IMR-90 (cell line): Measurements from ENCODE around the gene TMEM190. TPM values are rescaled to one million over a fixed set of nuclear protein-coding genes. Genes with fewer than 3 reads are reported as not detected.

ENCODE experiments used
- ATAC-seq: fragments of 200-7000 bp; cut with Tn5 transposase; 2 replicates; pipeline ENCODE4 v1.9.1; 2020; ENCODE audit warnings: low read depth, mild to moderate bottlenecking, moderate library complexity
- BruUV-seq: library from RNA; stranded (reverse); fragments of 400-500 nt; replicated peaks from 2 replicates; lab custom pipeline; 2021; lab: Mats Ljungman, UMichigan
- CTCF ChIA-PET: fragments of 300-600 bp; formaldehyde crosslinking; extraction: SDS; loops from one replicate; lab custom pipeline; 2021; ENCODE audit warnings: antibody characterized with exemption; lab: Yijun Ruan, JAX
- POLR2A ChIA-PET: fragments of 300-600 bp; sonication (Branson Sonifier 250); formaldehyde crosslinking; loops from one replicate; lab custom pipeline; 2022; ENCODE audit warnings: antibody characterized with exemption; ENCODE audit not compliant: unreplicated experiment; lab: Charles Lee
- DNase-seq: peaks from one replicate; pipeline ENCODE4 v3.0.0; 2013
- H2AFZ ChIP-seq: replicated peaks from 2 replicates; pipeline ENCODE3; 2013; ENCODE audit warnings: low read length, mild to moderate bottlenecking; ENCODE audit not compliant: poor library complexity
- H2AK5ac ChIP-seq: 2 replicates; pipeline ENCODE4 v1.6.1; 2013; ENCODE audit warnings: low read depth, low read length, inconsistent platforms
- H2AK9ac ChIP-seq: replicated peaks from 2 replicates; pipeline ENCODE3; 2013; ENCODE audit warnings: mild to moderate bottlenecking, low read depth, low read length, moderate library complexity; ENCODE audit not compliant: poor library complexity
- H2BK120ac ChIP-seq: 2 replicates; pipeline ENCODE4 v1.6.1; 2013; ENCODE audit warnings: low read depth, low read length, inconsistent platforms
- H2BK15ac ChIP-seq: 3 replicates; pipeline ENCODE4 v1.6.1; 2013; ENCODE audit warnings: low read depth, low read length, inconsistent platforms
- H2BK20ac ChIP-seq: 2 replicates; pipeline ENCODE4 v1.6.1; 2013; ENCODE audit warnings: low read depth, mild to moderate bottlenecking, inconsistent platforms, low read length, moderate library complexity
- H2BK5ac ChIP-seq: 2 replicates; pipeline ENCODE4 v1.6.1; 2013; ENCODE audit warnings: mild to moderate bottlenecking, low read depth, low read length, inconsistent platforms; ENCODE audit not compliant: poor library complexity, severe bottlenecking
- H3K14ac ChIP-seq: replicated peaks from 2 replicates; pipeline ENCODE4 v1.6.1; 2013; ENCODE audit warnings: low read depth, low read length, inconsistent platforms
- H3K18ac ChIP-seq: 2 replicates; pipeline ENCODE4 v1.6.1; 2013; ENCODE audit warnings: low read depth, low read length, control low read depth
- H3K23ac ChIP-seq: 2 replicates; pipeline ENCODE4 v1.6.1; 2013; ENCODE audit warnings: low read depth, low read length, inconsistent platforms
- H3K27ac ChIP-seq: 2 replicates; pipeline ENCODE4 v1.5.1; 2013; ENCODE audit warnings: mild to moderate bottlenecking, control low read depth, low read length; ENCODE audit not compliant: insufficient read depth
- H3K27me3 ChIP-seq: 2 replicates; pipeline ENCODE4 v1.6.1; 2013; ENCODE audit warnings: low read length; ENCODE audit not compliant: control insufficient read depth, insufficient read depth
- H3K36me3 ChIP-seq: 2 replicates; pipeline ENCODE4 v1.6.1; 2013; ENCODE audit warnings: low read length, mixed read lengths; ENCODE audit not compliant: control insufficient read depth, insufficient read depth
- H3K4ac ChIP-seq: 2 replicates; pipeline ENCODE4 v1.6.1; 2013; ENCODE audit warnings: low read depth, low read length, inconsistent platforms
- H3K4me1 ChIP-seq: 2 replicates; pipeline ENCODE4 v1.6.1; 2013; ENCODE audit warnings: low read length, mixed read lengths; ENCODE audit not compliant: control insufficient read depth, insufficient read depth
- H3K4me2 ChIP-seq: 2 replicates; pipeline ENCODE4 v1.6.1; 2013; ENCODE audit warnings: low read depth, mild to moderate bottlenecking, control low read depth, low read length, moderate library complexity
- H3K4me3 ChIP-seq: 2 replicates; pipeline ENCODE4 v1.5.1; 2013; ENCODE audit warnings: low read depth, mild to moderate bottlenecking, control low read depth, low read length, moderate library complexity; ENCODE audit not compliant: insufficient read depth
- H3K56ac ChIP-seq: 2 replicates; pipeline ENCODE4 v1.6.1; 2013; ENCODE audit warnings: low read length, inconsistent platforms; ENCODE audit not compliant: insufficient read depth; ENCODE audit errors: extremely low read depth
- H3K79me1 ChIP-seq, 2 experiments: 2 replicates each; pipeline ENCODE4 v1.6.1; 2013; ENCODE audit warnings: low read length in 2 of 2, inconsistent platforms in 1 of 2, low read depth in 1 of 2
- H3K9ac ChIP-seq: 2 replicates; pipeline ENCODE4 v1.6.1; 2013; ENCODE audit warnings: low read depth, low read length, control low read depth
- H3K9me1 ChIP-seq: 2 replicates; pipeline ENCODE4 v1.6.1; 2013; ENCODE audit warnings: low read length, inconsistent platforms; ENCODE audit not compliant: insufficient read depth
- H3K9me3 ChIP-seq: 2 replicates; pipeline ENCODE4 v1.6.1; 2013; ENCODE audit warnings: low read length; ENCODE audit not compliant: control insufficient read depth, insufficient read depth
- H4K20me1 ChIP-seq: 2 replicates; pipeline ENCODE4 v1.6.1; 2013; ENCODE audit warnings: low read length, inconsistent platforms; ENCODE audit not compliant: insufficient read depth
- H4K5ac ChIP-seq: 2 replicates; pipeline ENCODE4 v1.6.1; 2013; ENCODE audit warnings: mild to moderate bottlenecking, low read depth, low read length, control low read depth
- H4K8ac ChIP-seq, 2 experiments: 2 replicates each; pipeline ENCODE4 v1.6.1; 2013; ENCODE audit warnings: low read depth in 2 of 2, low read length in 2 of 2, control low read depth in 1 of 2, inconsistent platforms in 1 of 2
- H4K91ac ChIP-seq: 2 replicates; pipeline ENCODE4 v1.6.1; 2013; ENCODE audit warnings: low read depth, low read length, inconsistent platforms; ENCODE audit not compliant: insufficient read depth
- BHLHE40 ChIP-seq: fragments of 150-350 bp; IDR thresholded peaks from 2 replicates; pipeline ENCODE4 v1.6.1; 2016; ENCODE audit warnings: mild to moderate bottlenecking, low read depth, low read length
- CHD1 ChIP-seq: IDR thresholded peaks from 2 replicates; pipeline ENCODE4 v1.6.1; 2012; ENCODE audit warnings: low read depth, low read length, improper control_type of control experiment
- FOS ChIP-seq: fragments of 150-350 bp; IDR thresholded peaks from 2 replicates; pipeline ENCODE4 v1.6.1; 2016; ENCODE audit warnings: low read depth, low read length
- MAFK ChIP-seq: IDR thresholded peaks from 2 replicates; pipeline ENCODE4 v1.6.1; 2012; ENCODE audit warnings: low read depth, low read length, improper control_type of control experiment
- MAZ ChIP-seq: IDR thresholded peaks from 2 replicates; pipeline ENCODE4 v1.6.1; 2012; ENCODE audit warnings: low read depth, mild to moderate bottlenecking, low read length, improper control_type of control experiment, moderate library complexity, borderline replicate concordance
- MXI1 ChIP-seq: IDR thresholded peaks from 2 replicates; pipeline ENCODE4 v1.6.1; 2012; ENCODE audit warnings: low read depth, mild to moderate bottlenecking, low read length, moderate library complexity, borderline replicate concordance
- NFE2L2 ChIP-seq: fragments of 150-350 bp; IDR thresholded peaks from 2 replicates; pipeline ENCODE4 v1.6.1; 2016; ENCODE audit warnings: low read depth, mild to moderate bottlenecking, low read length
- POLR2A ChIP-seq: IDR thresholded peaks from 2 replicates; pipeline ENCODE4 v1.6.1; 2012; ENCODE audit warnings: mild to moderate bottlenecking, low read depth, low read length
- RAD21 ChIP-seq: IDR thresholded peaks from 2 replicates; pipeline ENCODE4 v1.6.1; 2012; ENCODE audit warnings: low read length, improper control_type of control experiment
- RCOR1 ChIP-seq: IDR thresholded peaks from 2 replicates; pipeline ENCODE4 v1.6.1; 2012; ENCODE audit warnings: mild to moderate bottlenecking, low read length, improper control_type of control experiment; ENCODE audit not compliant: insufficient replicate concordance
- RFX5 ChIP-seq: IDR thresholded peaks from 2 replicates; pipeline ENCODE4 v1.8.0; 2012; ENCODE audit warnings: low read depth, mild to moderate bottlenecking, low read length, moderate library complexity
- SMC3 ChIP-seq: fragments of 150-350 bp; IDR thresholded peaks from 2 replicates; pipeline ENCODE4 v1.6.1; 2016; ENCODE audit warnings: low read depth, mild to moderate bottlenecking, antibody characterized with exemption, low read length, moderate library complexity
- WGBS, 2 experiments: methylation state at CpG; one replicate each; pipeline versions ENCODE4 v1.1.5 to v1.1.7; 2013; ENCODE audit warnings: missing lambda C conversion rate in 2 of 2; ENCODE audit not compliant: insufficient read length in 1 of 2; ENCODE audit errors: extremely low coverage in 2 of 2; 5-methylcytosine and 5-hydroxymethylcytosine counted together
- dilution Hi-C: fragments of 300-500 bp; cut with HindIII; formaldehyde crosslinking; loops from one replicate; pipeline ENCODE4 v1.14.3; 2018; ENCODE audit warnings: low sequenced_read_pairs; ENCODE audit not compliant: unreplicated experiment
- in situ Hi-C: fragments of 300-500 bp; cut with MboI; formaldehyde crosslinking; loops from 3 replicates; pipeline ENCODE4 v1.14.3; 2019; ENCODE audit warnings: low sequenced_read_pairs, inconsistent platforms, mixed read lengths
- intact Hi-C: fragments of 100-400 bp; cut with micrococcal nuclease; formaldehyde crosslinking; loops from 2 replicates; pipeline ENCODE4 v1.10.0; 2022
- polyA plus RNA-seq, 3 experiments: library from polyadenylated mRNA; depleted of rRNA; stranded (reverse); fragments of >200 nt; gene quantifications; 2 replicates each; pipeline ENCODE4 v1.2.3, GENCODE V29; 2012; ENCODE audit warnings: low replicate concordance in 1 of 3
- total RNA-seq: library from RNA; depleted of rRNA; stranded (reverse); fragments of >200 nt; gene quantifications from 2 replicates; pipeline ENCODE4 v1.2.3, GENCODE V29; 2012
- TF ChIP-seq, protein P1 (sequence below): conservative IDR thresholded peaks from 2 replicates; pipeline ENCODE4 v1.5.1; 2012; ENCODE audit warnings: mild to moderate bottlenecking, low read depth, low read length, improper control_type of control experiment
- TF ChIP-seq, protein P2 (sequence below): fragments of 150-350 bp; IDR thresholded peaks from 2 replicates; pipeline ENCODE4 v1.6.1; 2017; ENCODE audit warnings: mild to moderate bottlenecking, antibody characterized with exemption, low read length, low read depth

The TMEM190 gene
- total and polyA plus RNA-seq, 2 of the 4 experiments (the other 2 are of a cell fraction), result 1.6 TPM; not detected in 1

DNA sequence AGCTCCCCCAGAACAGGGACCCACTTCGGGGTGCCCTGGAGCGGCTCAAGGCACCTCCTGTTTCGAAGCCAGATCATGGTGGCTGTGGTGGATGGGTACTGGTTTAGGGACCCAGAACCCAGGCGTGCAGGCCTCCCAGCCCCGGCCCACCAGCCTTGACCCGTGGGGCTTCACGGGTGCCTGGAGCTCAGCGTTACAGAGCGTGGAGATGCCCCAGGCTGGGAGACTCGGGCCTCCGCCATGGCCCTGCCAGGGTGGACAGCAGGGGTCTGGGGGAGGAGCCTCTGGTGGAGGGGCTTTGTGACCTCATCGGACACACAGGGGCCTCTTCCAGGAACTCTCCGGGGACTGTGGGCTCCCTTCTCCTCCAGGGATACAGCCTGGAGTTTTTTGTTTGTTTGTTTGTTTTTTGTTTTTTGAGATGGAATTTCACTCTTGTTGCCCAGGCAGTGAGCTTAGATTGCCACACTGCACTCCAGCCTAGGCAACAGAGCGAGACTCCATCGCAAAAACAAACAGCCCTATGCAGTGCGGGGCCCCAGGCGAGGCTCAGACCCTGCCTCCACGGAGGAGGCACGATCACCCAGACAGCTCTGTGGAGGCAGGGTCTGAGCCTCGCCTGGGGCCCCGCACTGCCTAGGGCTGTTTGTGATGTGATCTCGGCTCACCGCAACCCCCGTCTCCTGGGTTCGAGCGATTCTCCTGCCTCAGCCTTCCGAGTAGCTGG, 13.5 kb upstream of the TMEM190 start, which contains the start of gene GARIN5B (continued):
- TF ChIP-seq SMC3, result peak; percentile 2; the same call in 1 of the 2 replicates

DNA sequence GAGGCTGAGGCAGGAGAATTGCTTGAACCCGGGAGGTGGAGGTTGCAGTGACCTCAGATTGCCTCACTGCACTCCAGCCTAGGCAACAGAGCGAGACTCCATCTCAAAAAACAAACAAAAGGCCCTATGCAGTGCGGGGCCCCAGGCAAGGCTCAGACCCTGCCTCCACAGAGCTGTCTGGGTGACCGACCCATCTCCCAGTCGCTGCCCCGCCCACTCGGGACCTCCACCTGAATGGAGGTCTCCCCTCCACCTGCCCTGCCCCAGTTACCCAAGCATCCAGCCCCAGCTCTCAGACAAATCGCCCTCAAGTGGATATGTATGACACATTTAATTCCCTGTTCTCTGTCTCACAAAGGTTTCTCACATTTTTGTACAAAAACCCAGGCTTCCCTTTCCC, 11.4 kb upstream of the TMEM190 start:
- no peak overlapping the region for H3K56ac ChIP-seq
- no peak overlapping the region for H4K8ac ChIP-seq
- no peak overlapping the region for H3K18ac ChIP-seq
- in situ Hi-C loops (no loop called here), intact Hi-C loops (no loop called here), dilution Hi-C loops (no loop called here)
- no peak overlapping the region for H4K5ac ChIP-seq
- peaks cover 3% of the 10 kb centered on the region; the same call in 1 of the 2 replicates for H3K9me1 ChIP-seq
- H3K4ac ChIP-seq, result no peak overlapping the region
- no peaks in the 10 kb centered on the region for H3K27me3 ChIP-seq
- BruUV-seq, result no TSS peak
- 88% methylated on average over 5 of the region's 8 CpGs; no CpG with 5 or more reads in 1 of the 2 experiments for WGBS, 2 experiments
- H2BK20ac ChIP-seq, result no peak overlapping the region
- H2BK15ac ChIP-seq, result no peak overlapping the region
- H3K23ac ChIP-seq, result no peak overlapping the region
- H2AFZ ChIP-seq, result no peak overlapping the region
- no peak overlapping the region for H3K4me2 ChIP-seq
- no peak overlapping the region for H3K14ac ChIP-seq
- no peak overlapping the region for H3K4me3 ChIP-seq
- DNase-seq, result no peak
- no peak overlapping the region for H2BK5ac ChIP-seq
- no peaks in the 10 kb centered on the region for H3K9me3 ChIP-seq
- peaks cover 59% of the 10 kb centered on the region for H4K20me1 ChIP-seq
- no peak for ATAC-seq
- no peak overlapping the region for H2BK120ac ChIP-seq
- peaks cover 0 to 28% of the 10 kb centered on the region in 2 experiments; a peak in 3 of 4 replicates for H3K79me1 ChIP-seq
- H3K27ac ChIP-seq, result no peak overlapping the region
- H2AK5ac ChIP-seq, result no peak overlapping the region
- POLR2A ChIA-PET, result no interaction called here
- H3K4me1 ChIP-seq, result peaks cover 10% of the 10 kb centered on the region
- CTCF ChIA-PET, result no interaction called here
- H3K36me3 ChIP-seq, result peaks cover 26% of the 10 kb centered on the region
- no peak overlapping the region for H2AK9ac ChIP-seq
- no peak overlapping the region for H4K91ac ChIP-seq
- H3K9ac ChIP-seq, result no peak overlapping the region
- TF ChIP-seq NFE2L2 (no peak), RCOR1 (no peak), MAFK (no peak), MAZ (no peak), FOS (no peak), SMC3 (no peak), RAD21 (no peak), POLR2A (no peak; the same call in 1 of the 2 replicates), MXI1 (no peak), RFX5 (no peak), BHLHE40 (no peak), CHD1 (no peak)
- TF ChIP-seq, protein P1, sequence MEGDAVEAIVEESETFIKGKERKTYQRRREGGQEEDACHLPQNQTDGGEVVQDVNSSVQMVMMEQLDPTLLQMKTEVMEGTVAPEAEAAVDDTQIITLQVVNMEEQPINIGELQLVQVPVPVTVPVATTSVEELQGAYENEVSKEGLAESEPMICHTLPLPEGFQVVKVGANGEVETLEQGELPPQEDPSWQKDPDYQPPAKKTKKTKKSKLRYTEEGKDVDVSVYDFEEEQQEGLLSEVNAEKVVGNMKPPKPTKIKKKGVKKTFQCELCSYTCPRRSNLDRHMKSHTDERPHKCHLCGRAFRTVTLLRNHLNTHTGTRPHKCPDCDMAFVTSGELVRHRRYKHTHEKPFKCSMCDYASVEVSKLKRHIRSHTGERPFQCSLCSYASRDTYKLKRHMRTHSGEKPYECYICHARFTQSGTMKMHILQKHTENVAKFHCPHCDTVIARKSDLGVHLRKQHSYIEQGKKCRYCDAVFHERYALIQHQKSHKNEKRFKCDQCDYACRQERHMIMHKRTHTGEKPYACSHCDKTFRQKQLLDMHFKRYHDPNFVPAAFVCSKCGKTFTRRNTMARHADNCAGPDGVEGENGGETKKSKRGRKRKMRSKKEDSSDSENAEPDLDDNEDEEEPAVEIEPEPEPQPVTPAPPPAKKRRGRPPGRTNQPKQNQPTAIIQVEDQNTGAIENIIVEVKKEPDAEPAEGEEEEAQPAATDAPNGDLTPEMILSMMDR, result no peak
- TF ChIP-seq, protein P2, sequence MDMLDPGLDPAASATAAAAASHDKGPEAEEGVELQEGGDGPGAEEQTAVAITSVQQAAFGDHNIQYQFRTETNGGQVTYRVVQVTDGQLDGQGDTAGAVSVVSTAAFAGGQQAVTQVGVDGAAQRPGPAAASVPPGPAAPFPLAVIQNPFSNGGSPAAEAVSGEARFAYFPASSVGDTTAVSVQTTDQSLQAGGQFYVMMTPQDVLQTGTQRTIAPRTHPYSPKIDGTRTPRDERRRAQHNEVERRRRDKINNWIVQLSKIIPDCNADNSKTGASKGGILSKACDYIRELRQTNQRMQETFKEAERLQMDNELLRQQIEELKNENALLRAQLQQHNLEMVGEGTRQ, result no peak
